K562 (cell line): ENCODE measurements around the gene PRSS1. TPM values are rescaled to one million over a fixed set of nuclear protein-coding genes. Genes with fewer than 3 reads are reported as not detected.

ENCODE experiments used
- ATAC-seq: fragments of 200-7000 bp; cut with Tn5 transposase; 3 replicates; pipeline ENCODE4 v1.9.1; 2020; ENCODE audit warnings: moderate library complexity
- BruUV-seq: library from RNA; stranded (reverse); fragments of 400-500 nt; replicated peaks from 2 replicates; lab custom pipeline; 2021; lab: Mats Ljungman, UMichigan
- CTCF ChIA-PET: fragments of 300-600 bp; formaldehyde crosslinking; extraction: SDS; loops from one replicate; lab custom pipeline; 2021; ENCODE audit warnings: low intra/inter-chr PET ratio; lab: Yijun Ruan, JAX
- POLR2A ChIA-PET: fragments of 300-600, 350-650 bp; sonication (Branson Sonifier 250); formaldehyde crosslinking; extraction: SDS; loops from one replicate; lab custom pipeline; 2021; ENCODE audit warnings: antibody characterized with exemption, inconsistent platforms; lab: Yijun Ruan, JAX
- DNase-seq, 4 experiments: peaks; one replicate each; pipeline versions ENCODE4 v3.0.0 to v3.0.0-alpha.2; 2011 to 2018; ENCODE audit warnings: low spot score in 3 of 4, mixed read lengths in 3 of 4; ENCODE audit errors: extremely low read depth in 1 of 4
- FAIRE-seq: peaks from 2 replicates; lab custom pipeline; 2011; peaks lifted over from hg19 to GRCh38; lab: Jason Lieb, UNC
- H2AFZ ChIP-seq: 2 replicates; pipeline ENCODE4 v1.6.0; 2011; ENCODE audit warnings: low read depth, low read length, control low read depth, inconsistent platforms
- H3K27ac ChIP-seq: fragments of 200-600 bp; 3 replicates; pipeline ENCODE4 v1.8.0; 2011; ENCODE audit warnings: low read depth, mild to moderate bottlenecking, control low read depth, inconsistent platforms, low read length, moderate library complexity, mixed read lengths; ENCODE audit errors: extremely low read depth
- H3K27me3 ChIP-seq, 2 experiments: fragments of 300-600 bp in 1 of 2; 2 replicates in 1 of 2; 3 replicates in 1 of 2; pipeline versions ENCODE4 v1.6.0 to v1.8.0; 2011; ENCODE audit warnings: inconsistent platforms in 2 of 2, low read length in 2 of 2, mild to moderate bottlenecking in 1 of 2, mixed read lengths in 1 of 2, moderate library complexity in 1 of 2; ENCODE audit not compliant: control insufficient read depth in 2 of 2, insufficient read depth in 2 of 2
- H3K36me3 ChIP-seq: fragments of 300-600 bp; 3 replicates; pipeline ENCODE4 v1.8.0; 2011; ENCODE audit warnings: mild to moderate bottlenecking, low read length, inconsistent platforms; ENCODE audit not compliant: control insufficient read depth, insufficient read depth
- H3K4me1 ChIP-seq, 2 experiments: fragments of 200-600 bp in 1 of 2; replicated peaks in 1 of 2; 2 replicates in 1 of 2; 3 replicates in 1 of 2; pipeline versions ENCODE4 v1.5.1 to v1.8.0; 2011; ENCODE audit warnings: inconsistent platforms in 2 of 2, low read length in 2 of 2, mild to moderate bottlenecking in 1 of 2, mixed read lengths in 1 of 2, moderate library complexity in 1 of 2; ENCODE audit not compliant: control insufficient read depth in 2 of 2, insufficient read depth in 2 of 2
- H3K4me2 ChIP-seq: 2 replicates; pipeline ENCODE4 v1.6.1; 2011; ENCODE audit warnings: low read length, control low read depth, inconsistent platforms, mixed read lengths; ENCODE audit not compliant: insufficient read depth
- H3K4me3 ChIP-seq: fragments of 200-600 bp; sonication (generic), shearing (Covaris generic); 2 replicates; pipeline ENCODE4 v1.5.1; 2016; ENCODE audit warnings: control low read depth, inconsistent platforms
- H3K79me2 ChIP-seq: fragments of 200-600 bp; 3 replicates; pipeline ENCODE4 v1.8.0; 2011; ENCODE audit warnings: low read length, inconsistent platforms; ENCODE audit not compliant: control insufficient read depth, insufficient read depth
- H3K9ac ChIP-seq, 2 experiments: 2 replicates each; pipeline versions ENCODE4 v1.6.0 to v1.6.1; 2011; ENCODE audit warnings: low read depth in 2 of 2, low read length in 2 of 2, control low read depth in 1 of 2, inconsistent platforms in 1 of 2, mild to moderate bottlenecking in 1 of 2, mixed read lengths in 1 of 2; ENCODE audit not compliant: insufficient read depth in 1 of 2
- H3K9me1 ChIP-seq: one replicate; pipeline ENCODE4 v1.6.0; 2011; ENCODE audit warnings: inconsistent platforms, mild to moderate bottlenecking, low read length, moderate library complexity; ENCODE audit not compliant: control insufficient read depth, insufficient read depth
- H3K9me3 ChIP-seq: replicated peaks from 2 replicates; pipeline ENCODE4 v1.5.1; 2011; ENCODE audit warnings: low read depth, low read length, inconsistent platforms; ENCODE audit not compliant: control insufficient read depth, insufficient read depth
- H4K20me1 ChIP-seq: replicated peaks from 2 replicates; pipeline ENCODE4 v1.6.1; 2011; ENCODE audit warnings: low read length, inconsistent platforms, mixed read lengths; ENCODE audit not compliant: control insufficient read depth, insufficient read depth
- ID3 ChIP-seq, 2 experiments: fragments of 250-450 bp in 1 of 2; fragments of 450-650 bp in 1 of 2; sonication (Bioruptor Pico) in 1 of 2; IDR thresholded peaks; 2 replicates each; pipeline versions ENCODE4 v1.6.1 to v1.8.0; 2016 to 2021; ENCODE audit warnings: mild to moderate bottlenecking in 2 of 2, moderate library complexity in 2 of 2, missing compliant biosample characterization in 1 of 2, missing genetic modification characterization in 1 of 2
- RAD51 ChIP-seq: fragments of 450-650 bp; IDR thresholded peaks from 2 replicates; pipeline ENCODE4 v1.7.1; 2016; ENCODE audit warnings: low read depth, mild to moderate bottlenecking, borderline replicate concordance
- RFX7 ChIP-seq: fragments of 250-450 bp; sonication (Bioruptor Pico); IDR thresholded peaks from 2 replicates; pipeline ENCODE4 v1.5.1; 2021; ENCODE audit warnings: mild to moderate bottlenecking
- SMAD3 ChIP-seq: fragments of 450-650 bp; formaldehyde crosslinking; conservative IDR thresholded peaks from 2 replicates; pipeline ENCODE4 v1.4.0; 2020; ENCODE audit warnings: mild to moderate bottlenecking
- U2AF1 ChIP-seq: fragments of 200-400 bp; formaldehyde crosslinking; optimal IDR thresholded peaks from 2 replicates; pipeline ENCODE3; 2017; ENCODE audit warnings: mild to moderate bottlenecking, low read depth, low read length, moderate library complexity
- YY1 ChIP-seq, 3 experiments: IDR thresholded peaks; 2 replicates each; pipeline ENCODE4 v1.6.1; 2011; ENCODE audit warnings: low read length in 2 of 3, mild to moderate bottlenecking in 2 of 3, moderate library complexity in 2 of 3, borderline replicate concordance in 1 of 3, control low read depth in 1 of 3, low read depth in 1 of 3; ENCODE audit not compliant: insufficient read depth in 3 of 3, insufficient replicate concordance in 2 of 3, control insufficient read depth in 1 of 3, insufficient read length in 1 of 3; ENCODE audit errors: extremely low read depth in 1 of 3
- ZNF282 ChIP-seq: sonication (generic); formaldehyde crosslinking; IDR thresholded peaks from 2 replicates; pipeline ENCODE4 v1.8.1; 2023; ENCODE audit warnings: missing genetic modification reagents
- WGBS: fragments of 100-300 bp; shearing (Covaris generic); methylation state at CpG from one replicate; pipeline ENCODE4 v1.1.6; 2016; ENCODE audit warnings: low coverage, mixed read lengths; ENCODE audit not compliant: insufficient coverage; ENCODE audit errors: missing lambda C conversion rate; 5-methylcytosine and 5-hydroxymethylcytosine counted together
- in situ Hi-C: fragments of 300-500 bp; cut with MboI; formaldehyde crosslinking; loops from 4 replicates; pipeline ENCODE4 v1.15.0; 2018; ENCODE audit warnings: inconsistent platforms, mixed read lengths
- intact Hi-C: fragments of 100-400 bp; cut with micrococcal nuclease; formaldehyde crosslinking; loops from 2 replicates; pipeline ENCODE4 v1.14.2; 2022
- polyA plus RNA-seq, 8 experiments: library from polyadenylated mRNA; depleted of rRNA in 4 of 8; stranded (reverse) in 5 of 8; unstranded in 3 of 8; fragments of >200 nt; fragmentation: Nextera tagmentation in 2 of 8; fragmentation: Illumina TruSeq in 1 of 8; extraction: Ambion mirVana in 2 of 8; extraction: Trizol in 1 of 8; gene quantifications; 2 replicates each; pipeline versions ENCODE4 v1.2.1 to v1.2.3, GENCODE V29; 2011 to 2014; ENCODE audit warnings: inconsistent platforms in 1 of 8, missing spikeins in 1 of 8
- total RNA-seq, 7 experiments: library from RNA; depleted of rRNA in 6 of 7; stranded (reverse); fragments of >200 nt in 6 of 7; fragmentation: Illumina TruSeq in 2 of 7; extraction: Trizol in 2 of 7; gene quantifications; 2 replicates each; pipeline versions ENCODE4 v1.2.1 to v1.2.3, GENCODE V29; 2011 to 2021; ENCODE audit warnings: low replicate concordance in 1 of 7
- TF ChIP-seq, protein P1 (sequence below), 3 experiments: fragments of 200-800 bp in 1 of 3; sonication (Bioruptor generic) in 1 of 3; sonication (generic) in 1 of 3; formaldehyde crosslinking in 1 of 3; IDR thresholded peaks; 2 replicates each; pipeline versions ENCODE4 v1.6.1 to v1.8.0; 2016 to 2022; ENCODE audit warnings: mild to moderate bottlenecking in 2 of 3, missing compliant biosample characterization in 2 of 3, missing genetic modification characterization in 2 of 3, missing genetic modification reagents in 1 of 3
- TF ChIP-seq, protein P2 (sequence below): sonication (generic); formaldehyde crosslinking; IDR thresholded peaks from 2 replicates; pipeline ENCODE4 v1.9.0; 2022; ENCODE audit warnings: mild to moderate bottlenecking, missing genetic modification reagents
- TF ChIP-seq, protein P3 (sequence below): fragments of 450-650 bp; IDR thresholded peaks from 2 replicates; pipeline ENCODE4 v1.6.1; 2016; ENCODE audit warnings: borderline replicate concordance

PRSS1 gene
- total and polyA plus RNA-seq, 9 of the 15 experiments (the other 6 are each of a cell fraction or from before 2014, with no cell fraction given), result 0.07 to 6.6 (median 0.20) TPM; not detected in 6

DNA sequence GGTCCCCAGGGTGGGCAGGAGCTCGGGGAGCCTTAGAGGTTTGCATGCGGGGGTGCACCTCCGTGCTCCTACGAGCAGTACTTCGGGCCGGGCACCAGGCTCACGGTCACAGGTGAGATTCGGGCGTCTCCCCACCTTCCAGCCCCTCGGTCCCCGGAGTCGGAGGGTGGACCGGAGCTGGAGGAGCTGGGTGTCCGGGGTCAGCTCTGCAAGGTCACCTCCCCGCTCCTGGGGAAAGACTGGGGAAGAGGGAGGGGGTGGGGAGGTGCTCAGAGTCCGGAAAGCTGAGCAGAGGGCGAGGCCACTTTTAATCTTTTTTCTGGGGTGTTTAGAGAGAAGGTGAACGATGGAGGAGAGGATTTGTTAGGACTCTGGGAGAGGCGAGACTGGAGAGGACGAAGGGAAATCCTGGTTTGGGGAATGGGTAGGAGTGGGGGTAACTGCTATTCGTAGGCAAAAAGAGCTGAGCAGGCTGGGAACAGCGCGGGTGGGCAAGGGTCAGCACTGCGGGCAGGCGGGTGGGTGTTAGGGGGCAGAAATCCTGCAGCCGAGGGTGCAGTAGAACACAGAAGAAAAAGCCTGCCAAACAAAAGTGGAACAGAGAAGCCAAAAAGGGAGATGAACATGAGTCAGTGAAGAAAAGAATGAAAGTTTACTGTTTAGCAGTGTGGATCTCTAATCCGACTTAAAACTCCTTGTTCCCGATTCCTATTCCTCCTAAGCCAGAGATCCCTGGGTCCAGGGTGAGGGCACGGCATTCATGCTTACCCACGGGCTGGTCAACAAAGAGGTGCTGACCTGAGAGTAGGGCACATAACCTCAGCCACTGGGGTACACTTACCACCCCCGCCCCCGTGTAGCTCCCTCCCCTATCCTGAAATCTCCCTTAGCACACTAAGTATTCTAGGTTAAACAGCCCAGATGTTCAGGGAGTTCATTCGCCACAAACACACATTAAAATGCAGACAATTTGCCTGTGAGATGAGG lies 48.4 kb downstream of the PRSS1 start (continued):
- TF ChIP-seq YY1 (IDR thresholded peaks at IDR 0.05; ENCODE audit: borderline replicate concordance in 1 of 3, control insufficient read depth in 1 of 3, extremely low read depth in 1 of 3, insufficient read depth in 3 of 3, insufficient read length in 1 of 3, insufficient replicate concordance in 2 of 3, low read depth in 1 of 3, low read length in 2 of 3) (no peak), RAD51 (no peak), SMAD3 (no peak), RFX7 (CRISPR knock-in tag) (no peak)

- CTCF ChIA-PET, result no interaction called here
- no peak overlapping the region for H3K9ac ChIP-seq
- POLR2A ChIA-PET, result interaction anchor here (0.6 kb wide), 1 partner anchor 227 kb away, joined by 3 read pairs; no protein-coding TSS in a partner anchor
- ATAC-seq (no peak), FAIRE-seq (no peak), DNase-seq (no peak)
- no peaks in the 10 kb centered on the region for H3K9me3 ChIP-seq
- H3K9me1 ChIP-seq, result no peaks in the 10 kb centered on the region
- in situ Hi-C loops, result loop anchor here (25.0 kb wide), 1 partner anchor 161 kb away; no protein-coding TSS in a partner anchor
- intact Hi-C loops, result no loop called here
- H3K27ac ChIP-seq, result no peak overlapping the region
- H4K20me1 ChIP-seq, result no peaks in the 10 kb centered on the region
- no peak overlapping the region for H2AFZ ChIP-seq
- 19% methylated on average over 11 of the region's 11 CpGs for WGBS
- H3K27me3 ChIP-seq, result peaks cover 9 to 38% of the 10 kb centered on the region in 2 experiments
- H3K79me2 ChIP-seq, result no peaks in the 10 kb centered on the region; the same call in 2 of the 3 replicates
- no peak overlapping the region for H3K4me2 ChIP-seq
- no TSS peak for BruUV-seq
- no peaks in the 10 kb centered on the region for H3K36me3 ChIP-seq
- peaks cover 0 to 10% of the 10 kb centered on the region in 2 experiments; a peak in 2 of 5 replicates for H3K4me1 ChIP-seq
- no peak overlapping the region for H3K4me3 ChIP-seq
- no peak for TF ChIP-seq U2AF1
- TF ChIP-seq, protein P1, sequence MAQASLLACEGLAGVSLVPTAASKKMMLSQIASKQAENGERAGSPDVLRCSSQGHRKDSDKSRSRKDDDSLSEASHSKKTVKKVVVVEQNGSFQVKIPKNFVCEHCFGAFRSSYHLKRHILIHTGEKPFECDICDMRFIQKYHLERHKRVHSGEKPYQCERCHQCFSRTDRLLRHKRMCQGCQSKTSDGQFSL (CRISPR knock-in tag; IDR thresholded peaks at IDR 0.05), result no peak
- TF ChIP-seq, protein P1 (tag; IDR thresholded peaks at IDR 0.05), result no peak
- TF ChIP-seq, protein P2, sequence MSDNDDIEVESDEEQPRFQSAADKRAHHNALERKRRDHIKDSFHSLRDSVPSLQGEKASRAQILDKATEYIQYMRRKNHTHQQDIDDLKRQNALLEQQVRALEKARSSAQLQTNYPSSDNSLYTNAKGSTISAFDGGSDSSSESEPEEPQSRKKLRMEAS (CRISPR knock-in tag), result 0 out of 2 replicates have a peak, but pooled peaks have one; percentile 25
- TF ChIP-seq ZNF282, result no peak
- TF ChIP-seq ID3 (CRISPR knock-in tag; IDR thresholded peaks at IDR 0.05), result no peak
- TF ChIP-seq ID3 (tag; IDR thresholded peaks at IDR 0.05), result peak; percentile 76; the same call in 1 of the 2 replicates
- TF ChIP-seq, protein P3, sequence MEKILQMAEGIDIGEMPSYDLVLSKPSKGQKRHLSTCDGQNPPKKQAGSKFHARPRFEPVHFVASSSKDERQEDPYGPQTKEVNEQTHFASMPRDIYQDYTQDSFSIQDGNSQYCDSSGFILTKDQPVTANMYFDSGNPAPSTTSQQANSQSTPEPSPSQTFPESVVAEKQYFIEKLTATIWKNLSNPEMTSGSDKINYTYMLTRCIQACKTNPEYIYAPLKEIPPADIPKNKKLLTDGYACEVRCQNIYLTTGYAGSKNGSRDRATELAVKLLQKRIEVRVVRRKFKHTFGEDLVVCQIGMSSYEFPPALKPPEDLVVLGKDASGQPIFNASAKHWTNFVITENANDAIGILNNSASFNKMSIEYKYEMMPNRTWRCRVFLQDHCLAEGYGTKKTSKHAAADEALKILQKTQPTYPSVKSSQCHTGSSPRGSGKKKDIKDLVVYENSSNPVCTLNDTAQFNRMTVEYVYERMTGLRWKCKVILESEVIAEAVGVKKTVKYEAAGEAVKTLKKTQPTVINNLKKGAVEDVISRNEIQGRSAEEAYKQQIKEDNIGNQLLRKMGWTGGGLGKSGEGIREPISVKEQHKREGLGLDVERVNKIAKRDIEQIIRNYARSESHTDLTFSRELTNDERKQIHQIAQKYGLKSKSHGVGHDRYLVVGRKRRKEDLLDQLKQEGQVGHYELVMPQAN, result no peak
These were observed 49.5 kb downstream of the PRSS1 start for GRCh38 chr7:142798451-142799436.
